A673 (cell line): ENCODE results near the gene SND1. TPM values are rescaled to one million over a fixed set of nuclear protein-coding genes. Genes with fewer than 3 reads are reported as not detected.

Experiments
- BruUV-seq: library from RNA; stranded (reverse); fragments of 400-500 nt; replicated peaks from 2 replicates; lab custom pipeline; 2021; lab: Mats Ljungman, UMichigan
- CTCF ChIA-PET: fragments of 300-600 bp; sonication (Branson Sonifier 250); formaldehyde crosslinking; loops from one replicate; lab custom pipeline; 2022; ENCODE audit warnings: antibody characterized with exemption; lab: Charles Lee
- POLR2A ChIA-PET: fragments of 300-600 bp; sonication (Branson Sonifier 250); formaldehyde crosslinking; loops from one replicate; lab custom pipeline; 2022; ENCODE audit warnings: antibody characterized with exemption; ENCODE audit not compliant: low non-redundant PET; lab: Charles Lee
- DNase-seq: peaks from one replicate; pipeline ENCODE4 v3.0.0-alpha.2; 2015; ENCODE audit warnings: low spot score
- H3K27ac ChIP-seq: fragments of 200-600 bp; sonication (generic); 2 replicates; pipeline ENCODE4 v1.5.1; 2016; ENCODE audit warnings: mixed run types, low read depth, mild to moderate bottlenecking, mixed read lengths, antibody characterized with exemption, low read length; ENCODE audit not compliant: poor library complexity, severe bottlenecking
- H3K27me3 ChIP-seq: fragments of 200-600 bp; sonication (generic); replicated peaks from 2 replicates; pipeline ENCODE4 v1.6.1; 2017; ENCODE audit warnings: mixed run types, low read depth, mild to moderate bottlenecking, mixed read lengths, antibody characterized with exemption, low read length; ENCODE audit not compliant: insufficient read depth, poor library complexity
- H3K36me3 ChIP-seq: fragments of 200-600 bp; sonication (generic); 2 replicates; pipeline ENCODE4 v1.6.1; 2016; ENCODE audit warnings: mixed run types, mild to moderate bottlenecking, mixed read lengths, antibody characterized with exemption, low read length; ENCODE audit not compliant: insufficient read depth, poor library complexity, severe bottlenecking
- H3K4me1 ChIP-seq: fragments of 200-600 bp; sonication (generic); 2 replicates; pipeline ENCODE4 v1.6.1; 2017; ENCODE audit warnings: mixed run types, mild to moderate bottlenecking, mixed read lengths, antibody characterized with exemption, low read length; ENCODE audit not compliant: insufficient read depth, poor library complexity, severe bottlenecking
- H3K4me3 ChIP-seq: fragments of 200-600 bp; sonication (generic); 2 replicates; pipeline ENCODE4 v1.5.1; 2016; ENCODE audit warnings: low read depth, mixed run types, mild to moderate bottlenecking, mixed read lengths, low read length; ENCODE audit not compliant: poor library complexity, severe bottlenecking
- H3K9me3 ChIP-seq: fragments of 200-600 bp; sonication (generic); 2 replicates; pipeline ENCODE4 v1.6.1; 2016; ENCODE audit warnings: mixed run types, low read depth, mild to moderate bottlenecking, mixed read lengths, antibody characterized with exemption, low read length; ENCODE audit not compliant: poor library complexity, severe bottlenecking
- CTCF ChIP-seq: fragments of 300-800, 200-600 bp; sonication (generic); conservative IDR thresholded peaks from 2 replicates; pipeline ENCODE4 v1.5.1; 2017; ENCODE audit warnings: low read depth, mild to moderate bottlenecking, antibody characterized with exemption, low read length, moderate library complexity, mixed read lengths
- EZH2 ChIP-seq: fragments of 200-600 bp; sonication (generic); IDR thresholded peaks from 2 replicates; pipeline ENCODE4 v1.6.1; 2017; ENCODE audit warnings: borderline replicate concordance, low read depth, mild to moderate bottlenecking, mixed read lengths, antibody characterized with exemption, low read length; ENCODE audit not compliant: poor library complexity, severe bottlenecking
- intact Hi-C: fragments of 100-400 bp; cut with micrococcal nuclease; formaldehyde crosslinking; loops from one replicate; pipeline ENCODE4 v1.10.0; 2022; ENCODE audit not compliant: unreplicated experiment
- total RNA-seq: library from RNA; stranded (reverse); gene quantifications from 2 replicates; pipeline ENCODE4 v1.2.3, GENCODE V29; 2021

Gene SND1
- total RNA-seq, 1 experiment from 2014 or later, result 177 TPM

GRCh38 chr7:127932496-127932895 is 280.5 kb downstream of the SND1 start:
- Histone ChIP-seq H3K4me3 (no peak overlapping the region), H3K27ac (no peak overlapping the region), H3K9me3 (no peaks in the 10 kb centered on the region), H3K36me3 (no peaks in the 10 kb centered on the region), H3K27me3 (no peaks in the 10 kb centered on the region), H3K4me1 (no peaks in the 10 kb centered on the region)
- intact Hi-C loops, result no loop called here
- ChIA-PET CTCF (no interaction called here), POLR2A (interaction anchor here (0.6 kb wide), 1 partner anchor 13 kb away, joined by 3 read pairs; no protein-coding TSS in a partner anchor)
- no peak for DNase-seq
- TF ChIP-seq EZH2 (no peak), CTCF (no peak)
- BruUV-seq, result no TSS peak

GRCh38 chr7:127933146-127933545 is 281.2 kb downstream of the SND1 start:
- CTCF ChIA-PET, result no interaction called here
- Histone ChIP-seq H3K4me1 (no peaks in the 10 kb centered on the region), H3K4me3 (no peak overlapping the region), H3K36me3 (no peaks in the 10 kb centered on the region), H3K27ac (no peak overlapping the region), H3K27me3 (no peaks in the 10 kb centered on the region), H3K9me3 (no peaks in the 10 kb centered on the region)
- no TSS peak for BruUV-seq
- DNase-seq, result no peak
- intact Hi-C loops, result no loop called here
- POLR2A ChIA-PET, result interaction anchor here (0.6 kb wide), 2 partner anchors 14 to 78 kb away, joined by 3 read pairs; no protein-coding TSS in a partner anchor
- no peak for TF ChIP-seq CTCF
- no peak for TF ChIP-seq EZH2

- no peak overlapping the region for H3K4me3 ChIP-seq
- CTCF ChIA-PET, result no interaction called here
- no peak for DNase-seq
- intact Hi-C loops, result no loop called here
- no peaks in the 10 kb centered on the region for H3K9me3 ChIP-seq
- no peak overlapping the region for H3K27ac ChIP-seq
- BruUV-seq, result no TSS peak
- no peaks in the 10 kb centered on the region for H3K36me3 ChIP-seq
- TF ChIP-seq EZH2 (no peak), CTCF (no peak)
- POLR2A ChIA-PET, result no interaction called here
- H3K27me3 ChIP-seq, result no peaks in the 10 kb centered on the region
- H3K4me1 ChIP-seq, result no peaks in the 10 kb centered on the region
Observed at GRCh38 chr7:127934711-127935110, 282.7 kb downstream of the SND1 start.
